K562 (cell line): ENCODE measurements around the gene VSNL1. TPM values are rescaled to one million over a fixed set of nuclear protein-coding genes. Genes with fewer than 3 reads are reported as not detected.

ENCODE experiments used
- ATAC-seq: fragments of 200-7000 bp; cut with Tn5 transposase; 3 replicates; pipeline ENCODE4 v1.9.1; 2020; ENCODE audit warnings: moderate library complexity
- BruUV-seq: library from RNA; stranded (reverse); fragments of 400-500 nt; replicated peaks from 2 replicates; lab custom pipeline; 2021; lab: Mats Ljungman, UMichigan
- CTCF ChIA-PET: fragments of 300-600 bp; formaldehyde crosslinking; extraction: SDS; loops from one replicate; lab custom pipeline; 2021; ENCODE audit warnings: low intra/inter-chr PET ratio; lab: Yijun Ruan, JAX
- POLR2A ChIA-PET: fragments of 300-600, 350-650 bp; sonication (Branson Sonifier 250); formaldehyde crosslinking; extraction: SDS; loops from one replicate; lab custom pipeline; 2021; ENCODE audit warnings: antibody characterized with exemption, inconsistent platforms; lab: Yijun Ruan, JAX
- DNase-seq, 4 experiments: peaks; one replicate each; pipeline versions ENCODE4 v3.0.0 to v3.0.0-alpha.2; 2011 to 2018; ENCODE audit warnings: low spot score in 3 of 4, mixed read lengths in 3 of 4; ENCODE audit errors: extremely low read depth in 1 of 4
- FAIRE-seq: peaks from 2 replicates; lab custom pipeline; 2011; peaks lifted over from hg19 to GRCh38; lab: Jason Lieb, UNC
- H2AFZ ChIP-seq: 2 replicates; pipeline ENCODE4 v1.6.0; 2011; ENCODE audit warnings: low read depth, low read length, control low read depth, inconsistent platforms
- H3K27ac ChIP-seq: fragments of 200-600 bp; 3 replicates; pipeline ENCODE4 v1.8.0; 2011; ENCODE audit warnings: low read depth, mild to moderate bottlenecking, control low read depth, inconsistent platforms, low read length, moderate library complexity, mixed read lengths; ENCODE audit errors: extremely low read depth
- H3K27me3 ChIP-seq, 2 experiments: fragments of 300-600 bp in 1 of 2; 2 replicates in 1 of 2; 3 replicates in 1 of 2; pipeline versions ENCODE4 v1.6.0 to v1.8.0; 2011; ENCODE audit warnings: inconsistent platforms in 2 of 2, low read length in 2 of 2, mild to moderate bottlenecking in 1 of 2, mixed read lengths in 1 of 2, moderate library complexity in 1 of 2; ENCODE audit not compliant: control insufficient read depth in 2 of 2, insufficient read depth in 2 of 2
- H3K36me3 ChIP-seq: fragments of 300-600 bp; 3 replicates; pipeline ENCODE4 v1.8.0; 2011; ENCODE audit warnings: mild to moderate bottlenecking, low read length, inconsistent platforms; ENCODE audit not compliant: control insufficient read depth, insufficient read depth
- H3K4me1 ChIP-seq, 2 experiments: fragments of 200-600 bp in 1 of 2; replicated peaks in 1 of 2; 2 replicates in 1 of 2; 3 replicates in 1 of 2; pipeline versions ENCODE4 v1.5.1 to v1.8.0; 2011; ENCODE audit warnings: inconsistent platforms in 2 of 2, low read length in 2 of 2, mild to moderate bottlenecking in 1 of 2, mixed read lengths in 1 of 2, moderate library complexity in 1 of 2; ENCODE audit not compliant: control insufficient read depth in 2 of 2, insufficient read depth in 2 of 2
- H3K4me2 ChIP-seq: 2 replicates; pipeline ENCODE4 v1.6.1; 2011; ENCODE audit warnings: low read length, control low read depth, inconsistent platforms, mixed read lengths; ENCODE audit not compliant: insufficient read depth
- H3K4me3 ChIP-seq: fragments of 200-600 bp; sonication (generic), shearing (Covaris generic); 2 replicates; pipeline ENCODE4 v1.5.1; 2016; ENCODE audit warnings: control low read depth, inconsistent platforms
- H3K79me2 ChIP-seq: fragments of 200-600 bp; 3 replicates; pipeline ENCODE4 v1.8.0; 2011; ENCODE audit warnings: low read length, inconsistent platforms; ENCODE audit not compliant: control insufficient read depth, insufficient read depth
- H3K9ac ChIP-seq, 2 experiments: 2 replicates each; pipeline versions ENCODE4 v1.6.0 to v1.6.1; 2011; ENCODE audit warnings: low read depth in 2 of 2, low read length in 2 of 2, control low read depth in 1 of 2, inconsistent platforms in 1 of 2, mild to moderate bottlenecking in 1 of 2, mixed read lengths in 1 of 2; ENCODE audit not compliant: insufficient read depth in 1 of 2
- H3K9me1 ChIP-seq: one replicate; pipeline ENCODE4 v1.6.0; 2011; ENCODE audit warnings: inconsistent platforms, mild to moderate bottlenecking, low read length, moderate library complexity; ENCODE audit not compliant: control insufficient read depth, insufficient read depth
- H3K9me3 ChIP-seq: replicated peaks from 2 replicates; pipeline ENCODE4 v1.5.1; 2011; ENCODE audit warnings: low read depth, low read length, inconsistent platforms; ENCODE audit not compliant: control insufficient read depth, insufficient read depth
- H4K20me1 ChIP-seq: replicated peaks from 2 replicates; pipeline ENCODE4 v1.6.1; 2011; ENCODE audit warnings: low read length, inconsistent platforms, mixed read lengths; ENCODE audit not compliant: control insufficient read depth, insufficient read depth
- BRD9 ChIP-seq: fragments of 450-650 bp; IDR thresholded peaks from 2 replicates; pipeline ENCODE4 v1.6.1; 2018; ENCODE audit warnings: low read depth; ENCODE audit not compliant: partially characterized antibody
- GTF2A2 ChIP-seq: IDR thresholded peaks from 2 replicates; pipeline ENCODE4 v1.6.1; 2016; ENCODE audit warnings: mild to moderate bottlenecking, missing genetic modification characterization, missing compliant biosample characterization
- HLTF ChIP-seq: fragments of 450-650 bp; IDR thresholded peaks from 2 replicates; pipeline ENCODE4 v1.6.1; 2016
- ILK ChIP-seq: fragments of 450-650 bp; IDR thresholded peaks from 2 replicates; pipeline ENCODE4 v1.6.1; 2016; ENCODE audit warnings: missing genetic modification characterization, low read depth, mild to moderate bottlenecking, missing compliant biosample characterization, moderate library complexity, borderline replicate concordance
- KAT2B ChIP-seq: IDR thresholded peaks from one replicate; pipeline ENCODE4 v1.6.1; 2012; ENCODE audit warnings: low read depth, mild to moderate bottlenecking, control low read depth, inconsistent platforms, low read length, moderate library complexity
- NR2C2 ChIP-seq, 2 experiments: fragments of 200-800 bp in 1 of 2; sonication (Bioruptor generic) in 1 of 2; sonication (generic) in 1 of 2; formaldehyde crosslinking in 1 of 2; IDR thresholded peaks; 2 replicates each; pipeline versions ENCODE4 v1.6.1 to v1.8.0; 2016 to 2022; ENCODE audit warnings: mild to moderate bottlenecking in 1 of 2, missing compliant biosample characterization in 1 of 2, missing genetic modification characterization in 1 of 2, missing genetic modification reagents in 1 of 2
- SMAD4 ChIP-seq: fragments of 250-450 bp; sonication (Bioruptor Pico); conservative IDR thresholded peaks from 2 replicates; pipeline ENCODE4 v1.8.0; 2021; ENCODE audit warnings: inconsistent platforms, mild to moderate bottlenecking, moderate library complexity
- SP1 ChIP-seq: sonication (generic); formaldehyde crosslinking; IDR thresholded peaks from 2 replicates; pipeline ENCODE4 v1.8.1; 2022; ENCODE audit warnings: mild to moderate bottlenecking, missing genetic modification reagents
- STAT5B ChIP-seq: fragments of 250-450 bp; sonication (Bioruptor Pico); IDR thresholded peaks from 2 replicates; pipeline ENCODE4 v1.8.0; 2021; ENCODE audit warnings: mild to moderate bottlenecking, inconsistent platforms
- TCF15 ChIP-seq: fragments of 250-450 bp; sonication (Bioruptor Pico); IDR thresholded peaks from 2 replicates; pipeline ENCODE4 v1.8.0; 2022; ENCODE audit warnings: moderate library complexity, mild to moderate bottlenecking, inconsistent platforms
- TCFL5 ChIP-seq: fragments of 250-450 bp; sonication (Bioruptor Pico); conservative IDR thresholded peaks from 2 replicates; pipeline ENCODE4 v1.6.1; 2021; ENCODE audit warnings: mild to moderate bottlenecking, moderate library complexity, matching md5 sums
- ZNF23 ChIP-seq: fragments of 250-450 bp; sonication (Bioruptor Pico); IDR thresholded peaks from 2 replicates; pipeline ENCODE4 v1.4.0; 2020; ENCODE audit warnings: mild to moderate bottlenecking
- ZNF263 ChIP-seq: sonication (generic); formaldehyde crosslinking; IDR thresholded peaks from 2 replicates; pipeline ENCODE4 v1.8.0; 2022; ENCODE audit warnings: mild to moderate bottlenecking, missing genetic modification reagents, borderline replicate concordance
- WGBS: fragments of 100-300 bp; shearing (Covaris generic); methylation state at CpG from one replicate; pipeline ENCODE4 v1.1.6; 2016; ENCODE audit warnings: low coverage, mixed read lengths; ENCODE audit not compliant: insufficient coverage; ENCODE audit errors: missing lambda C conversion rate; 5-methylcytosine and 5-hydroxymethylcytosine counted together
- in situ Hi-C: fragments of 300-500 bp; cut with MboI; formaldehyde crosslinking; loops from 4 replicates; pipeline ENCODE4 v1.15.0; 2018; ENCODE audit warnings: inconsistent platforms, mixed read lengths
- intact Hi-C: fragments of 100-400 bp; cut with micrococcal nuclease; formaldehyde crosslinking; loops from 2 replicates; pipeline ENCODE4 v1.14.2; 2022
- polyA plus RNA-seq, 8 experiments: library from polyadenylated mRNA; depleted of rRNA in 4 of 8; stranded (reverse) in 5 of 8; unstranded in 3 of 8; fragments of >200 nt; fragmentation: Nextera tagmentation in 2 of 8; fragmentation: Illumina TruSeq in 1 of 8; extraction: Ambion mirVana in 2 of 8; extraction: Trizol in 1 of 8; gene quantifications; 2 replicates each; pipeline versions ENCODE4 v1.2.1 to v1.2.3, GENCODE V29; 2011 to 2014; ENCODE audit warnings: inconsistent platforms in 1 of 8, missing spikeins in 1 of 8
- total RNA-seq, 7 experiments: library from RNA; depleted of rRNA in 6 of 7; stranded (reverse); fragments of >200 nt in 6 of 7; fragmentation: Illumina TruSeq in 2 of 7; extraction: Trizol in 2 of 7; gene quantifications; 2 replicates each; pipeline versions ENCODE4 v1.2.1 to v1.2.3, GENCODE V29; 2011 to 2021; ENCODE audit warnings: low replicate concordance in 1 of 7
- TF ChIP-seq, protein P1 (sequence below): fragments of 450-650 bp; IDR thresholded peaks from 2 replicates; pipeline ENCODE4 v1.6.1; 2014; ENCODE audit warnings: low read depth, mild to moderate bottlenecking, moderate library complexity, borderline replicate concordance
- TF ChIP-seq, protein P2 (sequence below), 2 experiments: fragments of 450-650 bp; IDR thresholded peaks; 2 replicates each; pipeline ENCODE4 v1.6.1; 2016
- TF ChIP-seq, protein P3 (sequence below): fragments of 450-650 bp; formaldehyde crosslinking; IDR thresholded peaks from 2 replicates; pipeline ENCODE4 v1.4.0; 2020; ENCODE audit warnings: mild to moderate bottlenecking, moderate library complexity

VSNL1 gene
- total and polyA plus RNA-seq, 9 of the 15 experiments (the other 6 are each of a cell fraction or from before 2014, with no cell fraction given): 0.20 TPM; not detected in 8

GRCh38 chr2:17594533-17595401 is 54.3 kb downstream of the VSNL1 start:
- intact Hi-C loops (no loop called here), in situ Hi-C loops (no loop called here)
- Histone ChIP-seq H3K9me1 (no peaks in the 10 kb centered on the region), H2AFZ (0 out of 2 replicates have a peak overlapping the region, but pooled peaks have one; percentile 1), H4K20me1 (no peaks in the 10 kb centered on the region; the same call in 1 of the 2 replicates), H3K9me3 (no peaks in the 10 kb centered on the region), H3K4me2 (no peak overlapping the region; the same call in 1 of the 2 replicates), H3K4me1 (peaks cover 0 to 25% of the 10 kb centered on the region in 2 experiments; a peak in 3 of 5 replicates), H3K9ac (no peak overlapping the region), H3K36me3 (no peaks in the 10 kb centered on the region), H3K79me2 (no peaks in the 10 kb centered on the region), H3K27me3 (no peaks in the 10 kb centered on the region), H3K4me3 (no peak overlapping the region), H3K27ac (no peak overlapping the region)
- ChIA-PET POLR2A (no interaction called here), CTCF (no interaction called here)
- no peak for ATAC-seq
- no peak for FAIRE-seq
- no TSS peak for BruUV-seq
- no peak for DNase-seq
- WGBS: 20% methylated on average over 7 of the region's 7 CpGs
- TF ChIP-seq SMAD4: no peak
- TF ChIP-seq, protein P1, sequence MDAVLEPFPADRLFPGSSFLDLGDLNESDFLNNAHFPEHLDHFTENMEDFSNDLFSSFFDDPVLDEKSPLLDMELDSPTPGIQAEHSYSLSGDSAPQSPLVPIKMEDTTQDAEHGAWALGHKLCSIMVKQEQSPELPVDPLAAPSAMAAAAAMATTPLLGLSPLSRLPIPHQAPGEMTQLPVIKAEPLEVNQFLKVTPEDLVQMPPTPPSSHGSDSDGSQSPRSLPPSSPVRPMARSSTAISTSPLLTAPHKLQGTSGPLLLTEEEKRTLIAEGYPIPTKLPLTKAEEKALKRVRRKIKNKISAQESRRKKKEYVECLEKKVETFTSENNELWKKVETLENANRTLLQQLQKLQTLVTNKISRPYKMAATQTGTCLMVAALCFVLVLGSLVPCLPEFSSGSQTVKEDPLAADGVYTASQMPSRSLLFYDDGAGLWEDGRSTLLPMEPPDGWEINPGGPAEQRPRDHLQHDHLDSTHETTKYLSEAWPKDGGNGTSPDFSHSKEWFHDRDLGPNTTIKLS: no peak
- TF ChIP-seq, protein P2, sequence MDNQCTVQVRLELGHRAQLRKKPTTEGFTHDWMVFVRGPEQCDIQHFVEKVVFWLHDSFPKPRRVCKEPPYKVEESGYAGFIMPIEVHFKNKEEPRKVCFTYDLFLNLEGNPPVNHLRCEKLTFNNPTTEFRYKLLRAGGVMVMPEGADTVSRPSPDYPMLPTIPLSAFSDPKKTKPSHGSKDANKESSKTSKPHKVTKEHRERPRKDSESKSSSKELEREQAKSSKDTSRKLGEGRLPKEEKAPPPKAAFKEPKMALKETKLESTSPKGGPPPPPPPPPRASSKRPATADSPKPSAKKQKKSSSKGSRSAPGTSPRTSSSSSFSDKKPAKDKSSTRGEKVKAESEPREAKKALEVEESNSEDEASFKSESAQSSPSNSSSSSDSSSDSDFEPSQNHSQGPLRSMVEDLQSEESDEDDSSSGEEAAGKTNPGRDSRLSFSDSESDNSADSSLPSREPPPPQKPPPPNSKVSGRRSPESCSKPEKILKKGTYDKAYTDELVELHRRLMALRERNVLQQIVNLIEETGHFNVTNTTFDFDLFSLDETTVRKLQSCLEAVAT (IDR thresholded peaks at IDR 0.05): no peak
- TF ChIP-seq STAT5B (CRISPR knock-in tag): no peak
- TF ChIP-seq NR2C2 (CRISPR knock-in tag; IDR thresholded peaks at IDR 0.05): no peak
- TF ChIP-seq NR2C2 (tag; IDR thresholded peaks at IDR 0.05): no peak
- TF ChIP-seq TCF15: no peak
- no peak for TF ChIP-seq GTF2A2 (tag)
- no peak for TF ChIP-seq ZNF23 (CRISPR knock-in tag)
- no peak for TF ChIP-seq ILK
- TF ChIP-seq BRD9: no peak
- TF ChIP-seq KAT2B: no peak
- TF ChIP-seq, protein P3, sequence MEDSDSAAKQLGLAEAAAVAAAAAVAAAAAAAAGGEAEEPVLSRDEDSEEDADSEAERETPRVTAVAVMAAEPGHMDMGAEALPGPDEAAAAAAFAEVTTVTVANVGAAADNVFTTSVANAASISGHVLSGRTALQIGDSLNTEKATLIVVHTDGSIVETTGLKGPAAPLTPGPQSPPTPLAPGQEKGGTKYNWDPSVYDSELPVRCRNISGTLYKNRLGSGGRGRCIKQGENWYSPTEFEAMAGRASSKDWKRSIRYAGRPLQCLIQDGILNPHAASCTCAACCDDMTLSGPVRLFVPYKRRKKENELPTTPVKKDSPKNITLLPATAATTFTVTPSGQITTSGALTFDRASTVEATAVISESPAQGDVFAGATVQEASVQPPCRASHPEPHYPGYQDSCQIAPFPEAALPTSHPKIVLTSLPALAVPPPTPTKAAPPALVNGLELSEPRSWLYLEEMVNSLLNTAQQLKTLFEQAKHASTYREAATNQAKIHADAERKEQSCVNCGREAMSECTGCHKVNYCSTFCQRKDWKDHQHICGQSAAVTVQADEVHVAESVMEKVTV: no peak
- TF ChIP-seq TCFL5: no peak
- TF ChIP-seq ZNF263 (CRISPR knock-in tag): no peak
- no peak for TF ChIP-seq SP1 (CRISPR knock-in tag)
- TF ChIP-seq HLTF: no peak
